Eye (tissue), 1 donor: ENCODE measurements around the gene ZNF700.
A peak's percentile ranks its signal among the peaks of the same experiment; 100 is the strongest.
"Not testable (repeated sequence)": the region's sequence is repeated elsewhere in the genome, so short reads cannot be mapped to it uniquely, and the experiment has no call there.

Source experiments
- DNase-seq: peaks from one replicate; pipeline ENCODE4 v3.0.0-alpha.2; 2015

Gene ZNF700

GRCh38 chr19:11924886-11925650 is at the start of gene ZNF700:
TSS of gene ZNF700 (plus strand) at chr19:11925107. CDS start at chr19:11925211, 104 bp downstream.
- DNase-seq, result peak; percentile 99

DNA sequence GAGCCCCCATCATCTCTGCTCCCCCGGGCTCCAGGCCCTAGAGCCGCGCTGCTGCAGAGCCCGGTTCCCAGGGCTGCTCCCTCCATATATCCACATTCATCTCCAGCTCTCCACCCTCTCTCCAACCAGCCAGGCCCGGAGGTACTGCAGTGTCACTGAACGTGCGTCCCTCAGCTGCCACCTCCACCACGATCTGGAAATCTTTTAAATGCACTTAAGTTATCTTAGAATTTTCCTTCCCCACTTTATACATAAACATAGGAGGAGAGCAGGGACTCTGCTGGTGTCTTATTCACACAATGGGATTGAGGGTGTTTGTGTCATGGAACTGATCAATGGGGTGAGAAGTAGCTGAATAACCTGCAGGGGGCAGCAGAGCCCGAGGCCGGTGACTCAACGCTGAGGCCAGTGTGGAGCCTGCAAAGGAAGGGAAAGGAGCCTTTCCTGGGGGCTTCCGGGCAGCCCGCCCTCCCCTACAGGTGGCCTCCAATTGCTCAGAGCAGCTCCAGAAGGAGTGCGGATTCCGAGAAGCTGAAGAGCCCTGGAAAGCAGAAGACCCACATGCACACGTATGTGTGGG is 45.1 kb upstream of the ZNF700 start:
- DNase-seq, result peak; percentile 37

DNA sequence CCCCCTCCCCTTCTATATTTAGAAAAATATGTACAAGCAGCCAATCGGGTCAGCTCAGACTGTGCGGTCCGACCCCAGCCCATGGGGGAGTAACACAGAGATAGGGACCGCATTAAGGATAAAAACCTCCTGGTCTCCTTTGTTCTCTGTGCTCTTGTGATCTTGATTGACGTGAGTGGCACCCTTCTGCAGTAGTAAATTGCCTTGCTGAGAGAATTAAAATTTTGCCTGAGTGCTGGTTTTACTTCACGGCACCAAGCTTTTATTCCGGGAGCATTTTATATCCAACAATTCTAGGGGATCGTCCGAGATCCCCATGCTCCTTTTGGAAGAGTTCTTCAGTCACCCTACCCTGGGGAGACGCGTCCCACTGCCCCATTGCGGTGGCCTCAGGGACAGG is 44.3 kb upstream of the ZNF700 start:
- DNase-seq, result no peak

DNA sequence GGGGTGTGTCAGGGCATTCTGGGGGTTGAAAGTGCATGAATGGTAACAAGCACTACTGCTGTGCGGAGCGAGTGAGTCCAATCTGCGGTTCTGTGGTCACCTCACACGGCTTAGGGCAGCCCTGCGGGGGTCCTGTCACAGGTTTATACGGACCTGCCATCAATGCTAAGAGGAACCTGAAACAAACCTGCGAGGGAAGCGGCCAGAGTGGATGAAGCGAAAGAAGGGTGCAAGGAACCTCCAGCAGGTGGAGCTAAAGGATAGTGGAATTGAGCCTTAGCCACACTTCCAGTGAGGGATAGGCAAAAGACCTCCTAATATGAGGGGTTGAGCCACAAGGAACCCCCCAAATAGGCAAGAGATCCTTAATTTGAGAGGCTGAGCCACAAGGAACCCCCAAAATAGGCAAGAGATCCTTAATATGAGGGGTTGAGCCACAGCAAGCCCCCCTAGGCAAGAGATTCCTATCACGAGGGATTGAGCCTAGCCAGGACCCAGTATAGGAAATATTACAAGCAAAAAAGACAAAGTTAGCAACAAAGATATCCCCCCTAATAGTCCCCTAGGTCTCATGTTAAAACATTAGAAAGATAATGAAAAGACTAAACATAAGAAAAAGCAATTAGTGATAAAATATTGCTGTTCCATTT is 43.6 kb upstream of the ZNF700 start:
- DNase-seq, result peak; percentile 89

DNA sequence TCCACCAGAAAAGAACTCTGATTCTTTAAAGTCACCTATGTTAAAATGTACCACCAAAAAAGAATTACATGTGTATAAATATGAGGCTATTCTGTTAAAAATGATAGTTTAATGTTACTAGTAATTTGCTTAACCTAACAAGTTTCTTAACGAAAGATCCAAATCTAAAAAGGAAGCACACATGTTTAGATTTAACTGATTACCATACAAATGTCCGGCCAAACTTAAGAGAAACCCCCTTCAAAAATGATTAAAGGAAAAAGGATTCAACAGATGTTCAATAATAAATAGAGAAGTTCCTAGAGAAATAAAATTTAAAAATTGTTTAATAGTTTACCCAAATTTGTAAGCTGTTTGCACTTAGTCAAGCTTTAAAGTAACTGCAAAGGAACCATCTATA is 42.3 kb upstream of the ZNF700 start:
- DNase-seq, result no peak

DNA sequence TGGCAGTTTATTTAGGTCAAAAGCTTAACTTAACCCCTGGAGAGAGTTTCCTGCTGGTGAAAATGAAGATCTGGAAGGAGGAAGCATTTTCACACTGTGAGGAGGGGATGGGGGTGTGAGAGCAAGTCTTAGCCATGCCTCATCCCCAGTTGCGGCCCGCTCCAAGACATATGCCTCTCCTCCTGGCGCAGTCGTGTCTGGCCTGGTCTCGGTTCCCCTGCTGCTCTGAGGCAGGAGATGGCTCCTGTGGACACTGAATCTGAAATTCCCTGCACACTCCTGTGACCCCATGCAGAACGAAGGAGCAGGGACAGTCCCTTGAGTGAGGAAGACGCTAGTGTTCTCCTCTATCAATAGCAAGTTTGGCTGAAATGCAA is 37.7 kb upstream of the ZNF700 start:
- no peak for DNase-seq

DNA sequence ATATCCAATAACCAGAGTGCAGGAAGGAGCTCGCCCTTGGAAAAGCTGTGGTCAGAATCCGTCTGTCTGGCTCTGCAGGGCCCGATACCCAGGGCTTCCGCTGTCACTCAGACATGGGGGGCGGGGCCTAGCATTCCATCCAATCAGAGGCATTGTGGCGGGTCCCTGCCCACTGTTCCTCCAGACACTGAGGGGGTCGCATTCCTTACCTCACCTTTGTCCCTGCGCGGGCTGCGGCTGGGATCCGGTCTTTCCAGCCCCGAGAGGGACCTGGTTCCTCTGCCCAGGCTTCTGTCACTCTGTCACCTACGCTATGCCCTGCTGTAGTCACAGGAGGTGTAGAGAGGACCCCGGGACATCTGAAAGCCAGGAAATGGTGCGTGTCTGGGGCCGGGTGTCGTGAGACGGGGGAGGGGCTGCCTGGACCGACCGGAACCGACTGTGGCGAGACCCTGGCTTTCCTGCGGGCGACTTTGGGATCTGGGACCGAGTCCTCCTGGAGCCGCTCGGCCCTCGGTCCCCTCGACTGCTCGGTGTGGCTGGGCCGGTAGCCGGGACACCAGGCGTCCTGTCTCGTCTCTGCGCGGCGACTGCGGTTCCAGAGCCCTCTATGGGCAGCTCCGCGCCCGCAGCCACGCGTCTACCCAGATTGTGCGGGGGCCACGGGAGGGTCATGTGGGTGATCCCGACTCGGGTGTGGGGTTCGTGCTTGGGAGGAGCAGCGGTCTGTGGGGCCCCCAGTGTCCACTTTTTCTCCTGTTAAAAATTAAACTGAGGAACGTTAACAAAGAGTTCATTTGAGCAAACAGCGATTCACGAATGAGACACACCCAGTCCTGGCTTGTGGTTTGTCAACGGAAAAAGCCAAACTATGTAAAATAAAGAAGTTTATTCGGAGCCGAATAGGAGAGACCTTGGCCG is 37.0 kb upstream of the ZNF700 start, which contains the start of gene ZNF69:
Gene ZNF69, plus strand, starts transcription at position 172 of the 921 bp plus-strand sequence. Its CDS starts 142 bp downstream, at position 314.
- peak; percentile 96 for DNase-seq

GRCh38 chr19:11889901-11890300 is 35.0 kb upstream of the ZNF700 start:
- peak; percentile 2 for DNase-seq

GRCh38 chr19:11890634-11891033 is 34.3 kb upstream of the ZNF700 start:
- no peak for DNase-seq

- DNase-seq, result no peak
Measured at GRCh38 chr19:11894851-11895250, 30.1 kb upstream of the ZNF700 start.

DNA sequence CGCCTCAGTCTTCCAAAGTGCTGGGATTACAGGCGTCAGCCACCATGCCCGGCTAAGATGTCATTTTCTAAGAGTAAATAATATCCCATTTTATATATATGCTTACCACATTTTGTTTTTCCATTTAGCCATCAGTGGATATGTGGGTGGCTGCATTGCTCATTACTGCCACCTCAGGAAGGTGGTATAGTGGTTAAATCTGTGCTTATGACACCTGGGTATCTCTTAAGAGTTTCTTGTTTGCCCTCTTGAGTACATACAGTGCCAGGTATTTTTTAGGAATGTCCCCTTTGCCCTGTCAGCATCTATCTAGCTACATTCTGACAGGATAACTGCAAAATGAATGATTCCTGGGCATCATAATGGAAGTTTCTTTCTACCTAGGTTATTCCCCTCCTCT is 22.7 kb upstream of the ZNF700 start:
- DNase-seq, result no peak

DNA sequence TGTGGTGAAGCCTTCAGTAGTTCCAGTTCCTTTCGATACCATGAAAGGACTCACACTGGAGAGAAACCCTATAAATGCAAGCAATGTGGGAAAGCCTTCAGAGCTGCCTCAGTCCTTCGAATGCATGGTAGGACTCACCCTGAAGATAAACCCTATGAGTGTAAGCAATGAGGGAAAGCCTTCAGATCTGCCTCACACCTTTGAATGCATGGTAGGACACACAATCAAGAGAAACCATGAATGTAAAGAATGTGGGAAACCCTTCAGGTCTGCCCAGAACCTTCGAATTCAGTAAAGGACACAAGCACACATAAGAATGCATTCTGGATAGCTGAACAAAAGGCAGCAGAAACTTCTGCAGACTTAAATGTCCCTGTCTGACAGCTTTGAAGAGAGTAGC is 19.0 kb upstream of the ZNF700 start:
- peak; percentile 3 for DNase-seq

- DNase-seq, result peak; percentile 3
Measured at GRCh38 chr19:11911937-11912336, 13.0 kb upstream of the ZNF700 start.

DNA sequence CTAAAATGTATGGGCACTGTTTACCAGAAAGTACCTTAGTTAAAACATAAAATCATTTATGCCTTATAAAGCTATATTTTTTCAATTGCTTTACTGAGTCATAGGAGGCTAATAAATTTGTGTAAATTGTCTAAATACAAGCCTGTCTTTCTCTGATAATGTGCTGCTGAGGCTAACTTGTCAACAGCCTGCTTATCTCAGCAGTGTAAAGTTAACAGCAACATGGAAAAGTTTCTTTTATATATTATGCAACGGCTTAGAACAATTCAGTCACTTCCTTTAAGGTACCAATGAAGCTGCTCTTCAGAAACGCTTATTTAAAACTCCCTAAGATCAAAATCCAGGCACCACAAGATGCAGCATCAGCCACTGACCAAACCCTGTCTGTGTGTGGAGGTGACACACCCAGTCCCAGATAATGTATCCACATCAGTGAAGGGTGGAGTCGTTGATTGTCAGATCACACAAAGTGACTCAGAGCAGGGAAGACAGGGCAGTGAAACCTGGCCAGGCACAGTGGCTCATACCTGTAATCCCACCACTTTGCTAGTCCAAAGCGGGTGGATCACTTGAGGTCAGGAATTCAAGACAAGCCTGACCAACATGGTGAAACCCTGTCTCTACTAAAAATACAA is 10.4 kb upstream of the ZNF700 start:
- not testable (repeated sequence) for DNase-seq

GRCh38 chr19:11921852-11922495 is 2.9 kb upstream of the ZNF700 start:
- no peak for DNase-seq

DNA sequence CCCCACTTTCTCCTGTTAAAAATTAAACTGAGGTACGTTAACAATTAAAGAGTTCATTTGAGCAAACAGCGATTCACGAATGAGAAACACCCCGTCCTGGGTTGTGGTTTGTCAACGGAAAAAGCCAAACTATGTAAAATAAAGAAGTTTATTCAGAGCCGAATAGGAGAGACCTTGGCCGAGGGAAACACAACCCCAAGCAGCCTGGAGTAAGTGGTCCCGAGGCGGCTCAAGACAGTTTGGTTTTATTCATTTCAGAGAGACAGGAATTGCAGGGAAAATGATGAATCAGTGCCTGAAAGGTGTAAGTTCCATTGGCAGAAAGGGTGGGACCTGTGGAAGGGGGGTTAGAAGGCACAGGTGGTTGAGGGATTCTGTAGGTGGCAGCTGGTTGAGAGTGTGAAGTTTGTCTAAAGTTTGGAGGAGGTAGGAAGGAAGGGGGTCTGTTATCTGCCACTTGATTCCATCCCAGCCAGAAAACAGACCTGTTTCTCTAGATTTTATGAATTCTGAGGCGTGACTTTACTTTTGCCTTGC is 812 bp downstream of the ZNF700 start:
- not testable (repeated sequence) for DNase-seq

DNA sequence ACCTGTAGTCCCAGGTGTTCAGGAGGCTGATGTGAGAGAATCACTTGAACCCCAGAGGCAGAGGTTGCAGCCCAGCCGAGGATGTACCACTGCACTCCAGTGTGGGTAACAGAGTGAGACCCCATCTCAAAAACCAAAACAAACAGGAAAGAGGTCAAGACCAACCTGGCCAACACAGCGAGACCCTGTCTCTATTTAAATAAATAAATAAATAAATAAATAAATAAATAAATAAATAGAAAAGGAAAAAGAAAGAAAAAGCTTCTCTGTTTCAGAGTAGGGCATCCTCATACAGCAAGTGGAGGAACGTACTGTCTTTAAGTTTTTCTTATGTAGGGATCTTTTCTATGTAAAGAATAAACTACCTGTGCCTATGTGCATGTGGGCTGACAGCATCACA is 2.3 kb downstream of the ZNF700 start:
- DNase-seq, result no peak

DNA sequence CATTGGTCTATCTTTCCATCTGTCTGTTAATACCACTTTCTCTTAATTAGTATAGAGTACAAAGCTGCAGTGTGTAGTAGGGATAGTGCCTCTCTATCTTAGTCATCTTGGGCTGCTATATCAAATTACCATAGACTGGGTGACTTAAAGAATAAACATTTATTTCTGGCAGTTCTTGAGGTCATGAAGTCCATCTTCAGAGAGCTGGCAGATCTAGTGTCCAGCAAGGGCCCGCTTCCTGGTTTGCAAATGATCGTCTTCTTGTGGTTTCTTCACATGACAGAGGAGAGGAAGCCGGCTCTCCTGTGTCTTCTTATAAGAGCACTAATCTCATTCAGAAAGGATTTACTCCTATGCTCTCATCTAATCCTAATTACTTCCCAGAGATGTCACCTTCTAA is 6.1 kb downstream of the ZNF700 start:
- DNase-seq, result no peak

DNA sequence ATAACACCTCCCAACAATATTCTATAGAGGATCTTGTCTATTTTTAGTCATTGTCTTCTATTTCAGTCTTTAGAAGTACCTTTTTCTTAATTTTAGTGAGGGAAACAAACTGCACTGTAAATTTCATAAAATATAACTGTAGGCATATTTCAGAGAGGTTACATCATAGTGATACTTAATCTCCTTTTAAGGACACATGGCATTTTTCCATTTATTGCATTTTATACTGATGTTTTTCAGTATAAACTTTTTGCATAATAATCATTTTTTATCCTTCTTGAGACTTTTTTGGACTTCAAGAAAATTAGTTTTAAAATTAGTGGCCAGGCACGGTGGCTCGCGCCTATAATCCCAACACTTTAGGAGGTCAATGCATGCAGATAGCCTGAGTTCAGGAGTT is 6.6 kb downstream of the ZNF700 start:
- no peak for DNase-seq

- DNase-seq, result not testable (repeated sequence)
Measured at GRCh38 chr19:11935829-11936228, 10.9 kb downstream of the ZNF700 start.

- not testable (repeated sequence) for DNase-seq
Measured at GRCh38 chr19:11938383-11938782, 13.5 kb downstream of the ZNF700 start.
